GM12878 (cell line): ENCODE data around the gene S100A10. TPM values are rescaled to one million over a fixed set of nuclear protein-coding genes. Genes with fewer than 3 reads are reported as not detected.

Source experiments
- ATAC-seq: fragments of 200-7000 bp; cut with Tn5 transposase; 3 replicates; pipeline ENCODE4 v1.9.1; 2020; ENCODE audit warnings: mild to moderate bottlenecking, moderate library complexity
- BruUV-seq: library from RNA; stranded (reverse); fragments of 400-500 nt; replicated peaks from 2 replicates; lab custom pipeline; 2021; lab: Mats Ljungman, UMichigan
- CTCF ChIA-PET: fragments of 300-600 bp; sonication (Branson Sonifier 250); formaldehyde crosslinking; extraction: SDS; loops from one replicate; lab custom pipeline; 2021; ENCODE audit warnings: inconsistent platforms; lab: Yijun Ruan, JAX
- POLR2A ChIA-PET: fragments of 350-600 bp; formaldehyde crosslinking; extraction: SDS; loops from one replicate; lab custom pipeline; 2021; ENCODE audit warnings: inconsistent platforms; lab: Charles Lee
- RAD21 ChIA-PET: fragments of 300-600 bp; sonication (Branson Sonifier 250); formaldehyde crosslinking; loops from one replicate; lab custom pipeline; 2023; ENCODE audit warnings: antibody characterized with exemption; ENCODE audit not compliant: unreplicated experiment; lab: Charles Lee
- SMC1A ChIA-PET: fragments of 300-600 bp; sonication (Branson Sonifier 250); formaldehyde crosslinking; loops from one replicate; lab custom pipeline; 2023; ENCODE audit not compliant: unreplicated experiment, uncharacterized antibody; lab: Charles Lee
- DNase-seq: peaks from one replicate; pipeline ENCODE4 v3.0.0-alpha.2; 2011; ENCODE audit warnings: low read depth, low spot score
- FAIRE-seq: peaks from 3 replicates; lab custom pipeline; 2011; peaks lifted over from hg19 to GRCh38; lab: Jason Lieb, UNC
- H2AFZ ChIP-seq: 2 replicates; pipeline ENCODE4 v1.6.0; 2011; ENCODE audit warnings: low read depth, low read length, control low read depth; ENCODE audit not compliant: control insufficient read depth
- H3K27ac ChIP-seq: 2 replicates; pipeline ENCODE4 v1.5.1; 2011; ENCODE audit warnings: control low read depth; ENCODE audit not compliant: control insufficient read depth, insufficient read depth
- H3K27me3 ChIP-seq, 2 experiments: replicated peaks in 1 of 2; 2 replicates each; pipeline versions ENCODE4 v1.6.0 to v1.6.1; 2011; ENCODE audit warnings: low read length in 1 of 2; ENCODE audit not compliant: control insufficient read depth in 2 of 2, insufficient read depth in 2 of 2
- H3K36me3 ChIP-seq, 2 experiments: 2 replicates each; pipeline ENCODE4 v1.5.1; 2011; ENCODE audit warnings: low read length in 1 of 2; ENCODE audit not compliant: control insufficient read depth in 2 of 2, insufficient read depth in 2 of 2
- H3K4me1 ChIP-seq: 2 replicates; pipeline ENCODE4 v1.6.1; 2011; ENCODE audit warnings: mild to moderate bottlenecking, low read length, moderate library complexity, mixed read lengths; ENCODE audit not compliant: control insufficient read depth, insufficient read depth
- H3K4me2 ChIP-seq: 2 replicates; pipeline ENCODE4 v1.6.0; 2011; ENCODE audit warnings: control low read depth; ENCODE audit not compliant: control insufficient read depth, insufficient read depth
- H3K4me3 ChIP-seq: fragments of 200-600 bp; sonication (generic); 2 replicates; pipeline ENCODE4 v1.5.1; 2016
- H3K79me2 ChIP-seq: 2 replicates; pipeline ENCODE4 v1.6.0; 2011; ENCODE audit warnings: low read length; ENCODE audit not compliant: control insufficient read depth, insufficient read depth
- H3K9ac ChIP-seq: 2 replicates; pipeline ENCODE4 v1.8.0; 2011; ENCODE audit warnings: low read length, control low read depth, mixed read lengths; ENCODE audit not compliant: control insufficient read depth, insufficient read depth
- H3K9me3 ChIP-seq: replicated peaks from 3 replicates; pipeline ENCODE4 v1.5.1; 2011; ENCODE audit warnings: mild to moderate bottlenecking, low read length; ENCODE audit not compliant: control insufficient read depth, insufficient read depth
- H4K20me1 ChIP-seq: 2 replicates; pipeline ENCODE4 v1.6.0; 2011; ENCODE audit not compliant: control insufficient read depth, insufficient read depth
- ASH2L ChIP-seq: fragments of 300-600, 200-600 bp; sonication (generic); IDR thresholded peaks from 2 replicates; pipeline ENCODE4 v1.6.1; 2017; ENCODE audit warnings: low read depth, mild to moderate bottlenecking, borderline replicate concordance
- ATF3 ChIP-seq: IDR thresholded peaks from 2 replicates; pipeline ENCODE4 v1.6.1; 2011; ENCODE audit warnings: low read depth, mild to moderate bottlenecking, low read length, moderate library complexity, borderline replicate concordance; ENCODE audit errors: extremely low read depth
- ATF7 ChIP-seq: fragments of 450-650 bp; IDR thresholded peaks from 2 replicates; pipeline ENCODE4 v1.6.1; 2016; ENCODE audit warnings: low read depth, mild to moderate bottlenecking
- BMI1 ChIP-seq: fragments of 450-650 bp; IDR thresholded peaks from 2 replicates; pipeline ENCODE4 v1.6.1; 2016; ENCODE audit warnings: mild to moderate bottlenecking, moderate library complexity, borderline replicate concordance
- CBX5 ChIP-seq: sonication (generic); IDR thresholded peaks from 2 replicates; pipeline ENCODE4 v1.6.1; 2016; ENCODE audit warnings: low read depth, moderate library complexity, mild to moderate bottlenecking, inconsistent platforms
- CREB1 ChIP-seq: IDR thresholded peaks from 2 replicates; pipeline ENCODE4 v1.6.1; 2012; ENCODE audit warnings: low read depth, mild to moderate bottlenecking, inconsistent platforms
- GABPA ChIP-seq: IDR thresholded peaks from 2 replicates; pipeline ENCODE4 v1.6.1; 2014; ENCODE audit warnings: antibody characterized with exemption, low read depth, mild to moderate bottlenecking, inconsistent platforms
- GATAD2B ChIP-seq: fragments of 450-650 bp; conservative IDR thresholded peaks from 2 replicates; pipeline ENCODE4 v1.6.1; 2017; ENCODE audit warnings: low read depth, mild to moderate bottlenecking, moderate library complexity
- HDGF ChIP-seq: fragments of 450-650 bp; IDR thresholded peaks from 2 replicates; pipeline ENCODE4 v1.6.1; 2016; ENCODE audit warnings: antibody characterized with exemption
- HSF1 ChIP-seq: fragments of 150-350 bp; IDR thresholded peaks from 2 replicates; pipeline ENCODE4 v1.6.1; 2014; ENCODE audit warnings: mild to moderate bottlenecking, low read depth, low read length
- KDM1A ChIP-seq: fragments of 200-600 bp; sonication (generic); IDR thresholded peaks from 2 replicates; pipeline ENCODE4 v1.6.1; 2016; ENCODE audit warnings: borderline replicate concordance
- MEF2A ChIP-seq: IDR thresholded peaks from 2 replicates; pipeline ENCODE4 v1.6.1; 2011; ENCODE audit warnings: low read depth, mild to moderate bottlenecking, low read length, moderate library complexity; ENCODE audit not compliant: insufficient read depth
- RELA ChIP-seq: fragments of 450-650 bp; IDR thresholded peaks from 2 replicates; pipeline ENCODE4 v1.8.0; 2014; ENCODE audit warnings: borderline replicate concordance; ENCODE audit not compliant: partially characterized antibody
- SP1 ChIP-seq: IDR thresholded peaks from one replicate; pipeline ENCODE4 v1.6.1; 2011; ENCODE audit warnings: low read depth, low read length
- SRF ChIP-seq, 2 experiments: IDR thresholded peaks; 2 replicates each; pipeline ENCODE4 v1.6.1; 2011; ENCODE audit warnings: low read depth in 2 of 2, low read length in 2 of 2, mild to moderate bottlenecking in 1 of 2, moderate library complexity in 1 of 2
- TARDBP ChIP-seq: IDR thresholded peaks from 2 replicates; pipeline ENCODE4 v1.6.1; 2016; ENCODE audit warnings: borderline replicate concordance
- YY1 ChIP-seq: IDR thresholded peaks from 2 replicates; pipeline ENCODE4 v1.6.1; 2011; ENCODE audit warnings: low read depth, mild to moderate bottlenecking, low read length
- WGBS: methylation state at CpG from one replicate; pipeline ENCODE4 v1.1.6; 2016; ENCODE audit warnings: low lambda C conversion rate; ENCODE audit not compliant: insufficient replicate concordance, insufficient coverage; ENCODE audit errors: missing lambda C conversion rate; 5-methylcytosine and 5-hydroxymethylcytosine counted together
- in situ Hi-C: fragments of 300-500 bp; cut with MboI; formaldehyde crosslinking; loops from 9 replicates; pipeline ENCODE4 v1.14.3; 2018; ENCODE audit warnings: mixed read lengths
- intact Hi-C: fragments of 100-400 bp; cut with micrococcal nuclease; formaldehyde crosslinking; loops from one replicate; pipeline ENCODE4 v1.14.2; 2022; ENCODE audit not compliant: unreplicated experiment
- polyA plus RNA-seq, 11 experiments: library from polyadenylated mRNA; depleted of rRNA in 4 of 11; unstranded in 6 of 11; stranded (reverse) in 5 of 11; fragments of >200 nt; fragmentation: Nextera tagmentation in 4 of 11; fragmentation: Illumina TruSeq in 1 of 11; extraction: Ambion mirVana in 4 of 11; extraction: Trizol in 1 of 11; gene quantifications; 1 replicate in 1 of 11; 2 replicates in 10 of 11; pipeline versions ENCODE4 v1.2.1 to v1.2.3, GENCODE V29; 2011 to 2016; ENCODE audit warnings: inconsistent platforms in 2 of 11, missing spikeins in 2 of 11, low read depth in 1 of 11
- total RNA-seq, 4 experiments: library from RNA; depleted of rRNA in 3 of 4; stranded (reverse); fragments of >200 nt in 3 of 4; fragmentation: Illumina TruSeq in 1 of 4; extraction: Trizol in 1 of 4; gene quantifications; 2 replicates each; pipeline versions ENCODE4 v1.2.1 to v1.2.3, GENCODE V29; 2013 to 2021
- TF ChIP-seq, protein P1 (sequence below): fragments of 450-650 bp; IDR thresholded peaks from 2 replicates; pipeline ENCODE4 v1.6.1; 2016; ENCODE audit warnings: mild to moderate bottlenecking

S100A10 gene
- total and polyA plus RNA-seq, 10 of the 15 experiments (the other 5 are each of a cell fraction or from before 2014, with no cell fraction given) = 0.18 to 2.8 (median 0.61) TPM; not detected in 2

DNA sequence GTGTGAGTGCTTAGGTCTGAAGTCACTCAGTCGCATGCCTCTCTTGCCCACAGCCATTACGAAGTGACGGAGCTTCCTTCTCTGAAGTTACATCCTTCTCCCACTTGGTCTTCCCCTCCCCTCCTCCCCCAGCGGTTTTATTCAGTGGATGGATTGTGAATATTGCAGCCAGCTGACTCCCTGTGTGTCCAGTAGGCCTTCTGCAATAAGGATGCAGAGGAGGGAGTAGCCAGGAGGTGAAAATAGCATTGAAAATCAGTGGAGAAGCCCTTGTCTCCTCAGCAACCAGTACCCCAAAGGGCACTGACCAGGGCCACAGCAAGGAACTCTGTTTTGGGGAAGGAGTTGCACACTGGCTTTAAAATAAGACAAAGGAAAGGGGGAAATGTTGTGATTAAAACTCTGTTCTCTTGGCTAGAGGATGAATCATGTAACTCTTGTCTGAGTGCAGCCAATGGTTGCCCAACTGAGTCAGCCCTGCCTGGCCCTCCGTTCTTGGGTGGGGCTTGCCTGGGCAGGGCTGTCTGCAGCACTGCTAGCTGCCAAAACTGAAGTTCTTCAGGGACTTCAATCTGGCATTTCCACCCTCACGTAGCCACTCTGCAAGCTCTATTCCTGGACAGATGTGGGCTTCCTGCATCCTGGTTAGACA lies 4.3 kb downstream of the S100A10 start:
- no peaks in the 10 kb centered on the region for H3K79me2 ChIP-seq
- in situ Hi-C loops = no loop called here
- intact Hi-C loops = no loop called here

More for the DNA sequence above, 4.3 kb downstream of the S100A10 start:
- RAD21 ChIA-PET = interaction anchor here (1.1 kb wide), 1 partner anchor 12 kb away, joined by 4 read pairs; no protein-coding TSS in a partner anchor
- SMC1A ChIA-PET = interaction anchor here (1.3 kb wide), 1 partner anchor 104 kb away, joined by 3 read pairs; no protein-coding TSS in a partner anchor
- no peak overlapping the region for H3K4me3 ChIP-seq
- POLR2A ChIA-PET = no interaction called here
- no peak for DNase-seq
- H3K27ac ChIP-seq = no peak overlapping the region
- no peak overlapping the region for H3K4me2 ChIP-seq
- H3K27me3 ChIP-seq = peaks cover 14 to 30% of the 10 kb centered on the region in 2 experiments
- H3K4me1 ChIP-seq = peaks cover 20% of the 10 kb centered on the region; the same call in 1 of the 2 replicates
- no peak for FAIRE-seq
- no peak for TF ChIP-seq MEF2A
- TF ChIP-seq ASH2L = no peak
- no peak for TF ChIP-seq ATF7
- TF ChIP-seq HDGF = no peak
- TF ChIP-seq CBX5 = no peak
- no peak for TF ChIP-seq CREB1
- TF ChIP-seq HSF1 = no peak
- no peak for TF ChIP-seq ATF3
- TF ChIP-seq GATAD2B = no peak
- TF ChIP-seq, protein P1, sequence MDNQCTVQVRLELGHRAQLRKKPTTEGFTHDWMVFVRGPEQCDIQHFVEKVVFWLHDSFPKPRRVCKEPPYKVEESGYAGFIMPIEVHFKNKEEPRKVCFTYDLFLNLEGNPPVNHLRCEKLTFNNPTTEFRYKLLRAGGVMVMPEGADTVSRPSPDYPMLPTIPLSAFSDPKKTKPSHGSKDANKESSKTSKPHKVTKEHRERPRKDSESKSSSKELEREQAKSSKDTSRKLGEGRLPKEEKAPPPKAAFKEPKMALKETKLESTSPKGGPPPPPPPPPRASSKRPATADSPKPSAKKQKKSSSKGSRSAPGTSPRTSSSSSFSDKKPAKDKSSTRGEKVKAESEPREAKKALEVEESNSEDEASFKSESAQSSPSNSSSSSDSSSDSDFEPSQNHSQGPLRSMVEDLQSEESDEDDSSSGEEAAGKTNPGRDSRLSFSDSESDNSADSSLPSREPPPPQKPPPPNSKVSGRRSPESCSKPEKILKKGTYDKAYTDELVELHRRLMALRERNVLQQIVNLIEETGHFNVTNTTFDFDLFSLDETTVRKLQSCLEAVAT = no peak
- no peak for TF ChIP-seq BMI1
- no peak for TF ChIP-seq TARDBP
- no peak for TF ChIP-seq KDM1A
- no peak for TF ChIP-seq RELA
- no peak for TF ChIP-seq GABPA
- no peak for TF ChIP-seq SP1
- no peak for TF ChIP-seq YY1
- TF ChIP-seq SRF (IDR thresholded peaks at IDR 0.05; ENCODE audit: low read depth in 2 of 2, low read length in 2 of 2) = no peak
- TF ChIP-seq, all 136 proteins: peak for 0
- CTCF ChIA-PET = interaction anchor here (1.4 to 6.2 kb wide), 2 partner anchors 11 to 80 kb away, joined by 4 to 49 read pairs; partner anchors contain the start of gene THEM4
- Histone ChIP-seq H3K9ac (no peak overlapping the region), H3K9me3 (no peaks in the 10 kb centered on the region), H2AFZ (no peak overlapping the region), H4K20me1 (no peaks in the 10 kb centered on the region), H3K36me3 (no peaks in the 10 kb centered on the region)
- BruUV-seq = no TSS peak
- WGBS = 61% methylated on average over 6 of the region's 6 CpGs
- ATAC-seq = no peak
